ENCODE results near the gene PRKCQ. TPM values are rescaled to one million over a fixed set of nuclear protein-coding genes. Genes with fewer than 3 reads are reported as not detected.

The PRKCQ gene
- total and polyA plus RNA-seq, 2 of the 8 experiments (the other 6 are each of a cell fraction or from before 2014, with no cell fraction given): 9.1 to 22.6 TPM

DNA sequence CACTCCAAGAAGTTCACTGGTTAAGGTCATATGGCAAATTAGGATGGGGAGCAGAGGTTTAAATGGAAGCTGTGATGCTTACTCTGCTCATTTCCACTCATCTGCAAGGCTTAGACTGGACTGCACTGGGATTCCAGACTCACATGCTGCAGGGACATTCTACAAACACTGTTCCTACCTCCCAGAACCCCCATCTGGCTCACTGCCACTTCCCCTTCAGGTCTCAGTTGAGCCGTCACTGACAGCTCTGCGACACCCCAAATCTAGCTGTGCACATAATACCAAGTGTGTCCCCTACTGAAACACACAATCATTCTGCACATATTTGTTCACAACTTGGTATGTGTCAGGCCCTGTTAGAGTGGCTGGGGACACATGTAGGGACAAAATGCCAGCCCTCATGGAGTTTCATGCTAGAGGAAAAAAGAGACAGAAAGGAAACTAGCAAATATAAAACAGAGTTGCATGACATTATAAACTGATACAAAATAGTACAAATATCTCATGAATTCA, 5.4 kb downstream of the PRKCQ start:
- Histone ChIP-seq H4K8ac (ENCODE audit: extremely low read depth, insufficient read depth, low read length) (no peak overlapping the region), H3K23ac (ENCODE audit: insufficient read length) (no peak overlapping the region), H3K9me3 (ENCODE audit: insufficient read depth in 2 of 2, low read depth in 1 of 2, low read length in 1 of 2) (no peaks in the 10 kb centered on the region), H3K14ac (ENCODE audit: insufficient read length) (no peak overlapping the region), H4K20me1 (replicated peaks in 1 of 2; ENCODE audit: control insufficient read depth in 1 of 2, insufficient read depth in 2 of 2, low read length in 2 of 2) (peaks cover 0 to 2% of the 10 kb centered on the region in 2 experiments), H3K27me3 (replicated peaks in 1 of 4; ENCODE audit: control insufficient read depth in 3 of 4, extremely low read depth in 1 of 4, insufficient read depth in 3 of 4, low read length in 3 of 4) (peaks cover 0 to 5% (median 2%) of the 10 kb centered on the region in 4 experiments; a peak in 4 of 7 replicates), H2BK12ac (ENCODE audit: low read depth, low read length) (no peak overlapping the region), H3K56ac (replicated peaks; ENCODE audit: insufficient read length, low read depth, low read length) (no peak overlapping the region), H3K18ac (ENCODE audit: extremely low read depth, low read length) (no peak overlapping the region), H4K5ac (ENCODE audit: insufficient read length, low read depth, low read length) (no peak overlapping the region), H3K4me1 (replicated peaks in 1 of 4; ENCODE audit: control insufficient read depth in 3 of 4, insufficient read depth in 4 of 4, low read length in 3 of 4) (peaks cover 2 to 8% (median 6%) of the 10 kb centered on the region in 4 experiments; a peak in 6 of 7 replicates), H3K4me3 (ENCODE audit: extremely low read depth in 1 of 4, insufficient read depth in 2 of 4, low read depth in 3 of 4, low read length in 4 of 4) (no peak overlapping the region), H3K4me2 (ENCODE audit: insufficient read depth in 1 of 2, low read depth in 2 of 2, low read length in 2 of 2) (no peak overlapping the region), H3K23me2 (ENCODE audit: low read depth, low read length) (peaks cover 8% of the 10 kb centered on the region; the same call in 1 of the 2 replicates), H3K27ac (ENCODE audit: low read depth, low read length) (no peak overlapping the region), H3K4ac (replicated peaks; ENCODE audit: insufficient read length, low read depth, low read length) (no peak overlapping the region), H3K79me1 (ENCODE audit: low read depth, low read length) (0 out of 2 replicates have a peak, but pooled peaks cover 9% of the 10 kb centered on the region), H2AFZ (ENCODE audit: low read length) (no peak overlapping the region), H3K79me2 (ENCODE audit: control insufficient read depth in 1 of 2, insufficient read depth in 2 of 2, low read length in 2 of 2) (peaks cover 10 to 76% of the 10 kb centered on the region in 2 experiments), H3K9ac (replicated peaks in 1 of 4; ENCODE audit: extremely low read depth in 1 of 4, low read depth in 3 of 4, low read length in 3 of 4) (no peak overlapping the region), H2BK15ac (ENCODE audit: low read length) (no peak overlapping the region), H4K91ac (replicated peaks; ENCODE audit: insufficient read length, low read length) (no peak overlapping the region), H2BK120ac (replicated peaks; ENCODE audit: low read depth, low read length) (no peak overlapping the region), H3K36me3 (ENCODE audit: control insufficient read depth in 2 of 4, insufficient read depth in 4 of 4, low read length in 3 of 4) (no peaks in the 10 kb centered on the region), H2BK5ac (ENCODE audit: low read depth, low read length) (no peak overlapping the region), H2BK20ac (ENCODE audit: low read length) (no peak overlapping the region), H2AK5ac (ENCODE audit: low read depth, low read length) (no peak overlapping the region)
- FAIRE-seq (no peak), DNase-seq (ENCODE audit: low read depth in 1 of 2, low spot score in 2 of 2) (no peak)
- ChIA-PET POLR2A (ENCODE audit: partially characterized antibody) (no interaction called here), CTCF (ENCODE audit: partially characterized antibody) (interaction anchor here (0.6 to 1.1 kb wide), 3 partner anchors 73 to 104 kb away, joined by 3 to 5 read pairs (median 4); no protein-coding TSS in a partner anchor)
- WGBS, 2 experiments (ENCODE audit: extremely low coverage in 1 of 2, insufficient coverage in 1 of 2, insufficient read length in 1 of 2, insufficient replicate concordance in 2 of 2, low coverage in 1 of 2, low lambda C conversion rate in 2 of 2, missing lambda C conversion rate in 1 of 2): 88% methylated on average over 2 of the region's 2 CpGs; no CpG with 5 or more reads in 1 of the 2 experiments
- TF ChIP-seq SRF (IDR thresholded peaks at IDR 0.05; ENCODE audit: low read depth, low read length) (no peak), TAF7 (optimal IDR thresholded peaks at IDR 0.05; ENCODE audit: borderline replicate concordance, low read depth, low read length) (no peak), BCL11A (IDR thresholded peaks at IDR 0.05; ENCODE audit: low read depth in 2 of 2, low read length in 2 of 2) (no peak), MAFK (IDR thresholded peaks at IDR 0.05; ENCODE audit: low read depth, low read length) (no peak), CHD2 (IDR thresholded peaks at IDR 0.05; ENCODE audit: low read length) (no peak), ATF3 (IDR thresholded peaks at IDR 0.05; ENCODE audit: insufficient read depth, low read depth, low read length) (no peak), CTCF (IDR thresholded peaks at IDR 0.05; ENCODE audit: control extremely low read depth in 1 of 3, insufficient read depth in 1 of 3, low read depth in 1 of 3, low read length in 3 of 3) (no peak), SAP30 (IDR thresholded peaks at IDR 0.05; ENCODE audit: insufficient read depth, insufficient replicate concordance, low read length) (no peak), KDM4A (IDR thresholded peaks at IDR 0.05; ENCODE audit: low read depth, low read length, severe bottlenecking) (no peak), MAX (IDR thresholded peaks at IDR 0.05) (no peak)
